BJ (cell line): Measurements from ENCODE around the gene RNF26. TPM values are rescaled to one million over a fixed set of nuclear protein-coding genes. Genes with fewer than 3 reads are reported as not detected.
"Not testable (repeated sequence)": the region's sequence is repeated elsewhere in the genome, so short reads cannot be mapped to it uniquely, and the experiment has no call there.

ENCODE experiments used
- CTCF ChIA-PET: fragments of 350-600 bp; formaldehyde crosslinking; extraction: SDS; loops from one replicate; lab custom pipeline; 2021; ENCODE audit warnings: antibody characterized with exemption, inconsistent platforms; lab: Yijun Ruan, JAX
- POLR2A ChIA-PET: fragments of 300-600 bp; sonication (Branson Sonifier 250); formaldehyde crosslinking; extraction: SDS; loops from one replicate; lab custom pipeline; 2021; ENCODE audit warnings: antibody characterized with exemption; lab: Charles Lee
- DNase-seq: peaks from one replicate; pipeline ENCODE4 v3.0.0-alpha.2; 2011; ENCODE audit warnings: low read depth
- H3K27me3 ChIP-seq: 2 replicates; pipeline ENCODE4 v1.6.0; 2011; ENCODE audit warnings: low read length; ENCODE audit not compliant: control insufficient read depth, insufficient read depth
- H3K36me3 ChIP-seq: 2 replicates; pipeline ENCODE4 v1.5.1; 2011; ENCODE audit warnings: low read length; ENCODE audit not compliant: control insufficient read depth, insufficient read depth
- H3K4me3 ChIP-seq: 2 replicates; pipeline ENCODE4 v1.5.1; 2011; ENCODE audit warnings: low read depth, mild to moderate bottlenecking, control low read depth, low read length
- polyA plus RNA-seq: library from polyadenylated mRNA; depleted of rRNA; stranded (reverse); fragments of >200 nt; gene quantifications from 2 replicates; pipeline ENCODE4 v1.2.3, GENCODE V29; 2011; rRNA removed
- small RNA-seq: library from RNA; depleted of rRNA; stranded (forward); fragments of <200 nt; gene quantifications from one replicate; pipeline ENCODE3, GENCODE V24; 2012; ENCODE audit warnings: low replicate concordance, low read depth; ENCODE audit not compliant: insufficient read length
- TF ChIP-seq, protein P1 (sequence below): IDR thresholded peaks from 2 replicates; pipeline ENCODE4 v1.5.1; 2011; ENCODE audit warnings: low read depth, mild to moderate bottlenecking, control low read depth, inconsistent platforms, low read length, moderate library complexity; ENCODE audit not compliant: insufficient read depth

Gene RNF26
- polyA plus RNA-seq, 1 experiment, result 65.1 TPM

DNA sequence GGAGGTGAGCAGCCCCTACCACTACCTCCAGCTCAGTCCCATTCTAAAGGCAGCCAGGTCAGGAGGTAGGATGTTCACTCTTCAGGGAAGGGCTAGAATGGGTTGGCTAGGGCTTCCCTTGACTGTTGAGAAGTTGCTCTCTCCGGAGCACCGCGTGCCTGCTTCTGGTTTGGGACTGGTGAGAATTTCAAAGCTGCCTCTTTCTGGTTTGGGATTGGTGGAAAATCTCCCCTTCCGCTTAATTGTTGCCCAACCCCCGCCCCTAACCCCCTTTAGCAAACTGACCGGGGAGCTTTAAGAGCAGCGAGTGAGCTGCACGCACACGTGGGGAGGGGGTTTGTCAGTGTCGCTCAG, 46.5 kb downstream of the RNF26 start:
- CTCF ChIA-PET, result interaction anchor here (0.8 to 21.4 kb wide), 24 partner anchors 9 to 236 kb away, joined by 3 to 349 read pairs (median 5); partner anchors contain the start of gene THY1
- no peak for DNase-seq
- Histone ChIP-seq H3K36me3 (no peaks in the 10 kb centered on the region), H3K27me3 (peaks cover 5% of the 10 kb centered on the region; the same call in 1 of the 2 replicates), H3K4me3 (peak overlapping the region; percentile 47)
- POLR2A ChIA-PET, result no interaction called here
- TF ChIP-seq, protein P1, sequence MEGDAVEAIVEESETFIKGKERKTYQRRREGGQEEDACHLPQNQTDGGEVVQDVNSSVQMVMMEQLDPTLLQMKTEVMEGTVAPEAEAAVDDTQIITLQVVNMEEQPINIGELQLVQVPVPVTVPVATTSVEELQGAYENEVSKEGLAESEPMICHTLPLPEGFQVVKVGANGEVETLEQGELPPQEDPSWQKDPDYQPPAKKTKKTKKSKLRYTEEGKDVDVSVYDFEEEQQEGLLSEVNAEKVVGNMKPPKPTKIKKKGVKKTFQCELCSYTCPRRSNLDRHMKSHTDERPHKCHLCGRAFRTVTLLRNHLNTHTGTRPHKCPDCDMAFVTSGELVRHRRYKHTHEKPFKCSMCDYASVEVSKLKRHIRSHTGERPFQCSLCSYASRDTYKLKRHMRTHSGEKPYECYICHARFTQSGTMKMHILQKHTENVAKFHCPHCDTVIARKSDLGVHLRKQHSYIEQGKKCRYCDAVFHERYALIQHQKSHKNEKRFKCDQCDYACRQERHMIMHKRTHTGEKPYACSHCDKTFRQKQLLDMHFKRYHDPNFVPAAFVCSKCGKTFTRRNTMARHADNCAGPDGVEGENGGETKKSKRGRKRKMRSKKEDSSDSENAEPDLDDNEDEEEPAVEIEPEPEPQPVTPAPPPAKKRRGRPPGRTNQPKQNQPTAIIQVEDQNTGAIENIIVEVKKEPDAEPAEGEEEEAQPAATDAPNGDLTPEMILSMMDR, result no peak

DNA sequence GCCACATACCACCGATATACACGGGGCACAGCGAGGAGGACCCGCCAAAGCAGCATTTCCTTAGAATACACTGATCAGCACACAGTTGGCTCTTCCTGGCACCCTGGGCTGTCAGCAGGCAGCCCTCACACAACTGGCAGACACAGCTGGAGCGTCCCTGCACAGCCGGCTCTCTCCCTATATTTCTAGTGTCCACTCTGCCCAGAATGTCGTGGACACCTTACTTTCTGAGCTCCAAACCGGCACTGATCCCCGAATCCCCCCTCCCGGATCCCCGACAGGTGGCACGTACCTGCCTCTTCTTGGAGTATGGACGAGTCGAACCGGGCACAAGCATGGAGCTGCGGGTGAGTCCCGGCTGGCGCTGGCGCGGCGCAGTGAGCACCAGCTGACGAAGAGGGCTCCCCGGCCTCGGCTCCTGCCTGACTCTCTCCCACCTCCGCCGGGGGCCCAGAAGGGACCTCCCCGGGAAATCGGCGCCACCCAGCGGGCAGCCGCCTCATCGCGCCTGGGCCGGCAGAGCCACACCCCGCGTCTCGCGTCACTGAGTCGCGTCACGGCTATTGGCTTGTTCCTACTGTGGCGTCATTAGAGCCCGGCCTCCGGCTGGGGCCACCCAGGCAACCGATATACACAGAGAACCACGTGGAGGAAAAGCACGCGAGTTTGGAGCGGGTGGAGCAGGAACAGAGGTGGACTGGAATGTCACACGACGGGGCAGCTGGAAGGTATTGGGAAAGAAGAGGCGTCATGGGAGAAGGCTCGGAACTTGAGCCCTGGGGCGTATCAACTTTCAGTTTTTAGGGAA, 47.1 kb downstream of the RNF26 start, which contains the start of gene USP2:
Gene USP2, minus strand, starts transcription at position 510 of the 808 bp plus-strand sequence. CDS start 8,210 bp downstream, outside the sequence.
- Histone ChIP-seq H3K36me3 (no peaks in the 10 kb centered on the region), H3K27me3 (peaks cover 5% of the 10 kb centered on the region; the same call in 1 of the 2 replicates), H3K4me3 (peak within 1 kb of the TSS; percentile 47)
- POLR2A ChIA-PET, result no interaction called here
- TF ChIP-seq, protein P1, result peak; percentile 89
- CTCF ChIA-PET, result interaction anchor here (0.5 to 21.4 kb wide), 29 partner anchors 6 to 237 kb away, joined by 3 to 349 read pairs (median 5); partner anchors contain the start of gene THY1
- DNase-seq, result peak; percentile 90

DNA sequence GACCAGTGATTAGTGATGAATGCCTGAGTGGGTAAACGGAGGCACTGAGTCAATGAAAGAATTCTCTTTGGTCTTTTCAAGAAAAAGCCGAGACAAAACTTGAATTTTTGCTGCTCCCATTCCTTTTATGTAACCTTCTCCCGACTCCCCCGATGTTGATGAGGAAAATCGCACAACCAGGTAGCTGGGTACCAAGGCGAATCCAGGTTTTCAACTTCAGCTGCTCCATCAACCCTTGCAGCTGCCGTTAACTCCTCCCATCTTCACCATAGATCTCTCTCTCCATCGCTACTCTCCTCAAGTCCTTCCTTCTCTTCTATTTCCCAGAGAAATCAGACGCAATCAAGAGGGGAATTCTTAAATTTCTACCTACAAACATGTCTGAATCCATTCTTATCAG, 47.8 kb downstream of the RNF26 start:
- H3K4me3 ChIP-seq, result peak overlapping the region; percentile 43
- H3K27me3 ChIP-seq, result peaks cover 5% of the 10 kb centered on the region; the same call in 1 of the 2 replicates
- DNase-seq, result no peak
- POLR2A ChIA-PET, result no interaction called here
- CTCF ChIA-PET, result interaction anchor here (0.5 to 21.4 kb wide), 16 partner anchors 7 to 181 kb away, joined by 3 to 349 read pairs (median 8); partner anchors contain the start of gene C1QTNF5
- H3K36me3 ChIP-seq, result no peaks in the 10 kb centered on the region
- TF ChIP-seq, protein P1, result no peak

DNA sequence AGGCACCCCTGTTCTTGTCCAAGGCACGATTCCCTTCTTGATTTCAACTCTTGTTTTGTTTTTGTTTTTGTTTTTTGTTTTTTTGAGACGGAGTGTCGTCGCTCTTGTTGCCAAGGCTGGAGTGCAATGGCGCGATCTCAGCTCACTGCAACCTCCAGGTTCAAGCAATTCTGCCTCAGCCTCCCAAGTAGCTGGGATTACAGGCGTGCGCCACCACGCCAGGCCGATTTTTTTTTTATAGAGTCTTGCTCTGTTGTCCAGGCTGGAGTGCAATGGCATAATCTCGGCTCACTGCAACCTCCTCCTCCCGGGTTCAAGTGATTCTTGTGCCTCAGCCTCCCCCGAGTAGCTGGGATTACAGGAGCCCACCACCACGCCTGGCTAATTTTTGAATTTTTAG, 48.2 kb downstream of the RNF26 start:
- DNase-seq, H3K4me3 ChIP-seq, H3K36me3 ChIP-seq, H3K27me3 ChIP-seq, POLR2A ChIA-PET: not testable (repeated sequence)
- CTCF ChIA-PET, result interaction anchor here (1.1 to 21.4 kb wide), 14 partner anchors 8 to 100 kb away, joined by 3 to 349 read pairs (median 10); partner anchors contain the start of gene C1QTNF5

DNA sequence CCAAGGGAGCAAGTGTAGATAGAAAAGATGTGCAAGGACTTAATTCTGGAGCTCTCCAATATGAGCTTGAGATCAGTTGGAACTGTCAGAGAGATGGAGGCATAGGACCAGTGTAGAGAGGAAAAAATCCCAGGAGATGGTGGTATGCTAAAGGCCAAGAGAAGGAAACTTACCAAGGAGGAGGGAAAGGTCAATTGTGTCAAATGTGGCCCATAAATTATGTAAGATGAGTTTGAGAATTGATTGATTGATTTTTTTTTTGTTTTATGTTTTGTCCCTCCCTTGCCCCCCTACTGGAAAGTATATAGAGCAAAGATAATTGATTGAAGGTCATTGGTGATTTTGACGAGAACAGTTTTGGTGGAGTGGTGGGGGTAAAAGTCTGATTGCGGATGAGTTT, 50.0 kb downstream of the RNF26 start:
- TF ChIP-seq, protein P1, result no peak
- no peaks in the 10 kb centered on the region for H3K36me3 ChIP-seq
- POLR2A ChIA-PET, result no interaction called here
- CTCF ChIA-PET, result interaction anchor here (0.6 to 21.4 kb wide), 7 partner anchors 8 to 278 kb away, joined by 3 to 349 read pairs (median 5); no protein-coding TSS in a partner anchor
- no peak for DNase-seq
- no peak overlapping the region for H3K4me3 ChIP-seq
- peaks cover 7% of the 10 kb centered on the region for H3K27me3 ChIP-seq

Small RNAs within 50 kb of the gene (small RNA-seq; reads per million reads assigned to genes)
- gene RF01225 (not detected), gene RNU6-262P (not detected)

Other genes with a start within 250 kb of the RNF26 start
- 38.4 and 54.9 TPM in 2 replicates for gene HMBS, start 249.6 kb upstream of the RNF26 start, polyA plus RNA-seq
- 67.4 and 75.6 TPM in 2 replicates for gene DPAGT1, start 232.7 kb upstream of the RNF26 start, polyA plus RNA-seq
- gene C2CD2L, start 227.2 kb upstream of the RNF26 start, polyA plus RNA-seq, result 2.8 and 5.7 TPM in 2 replicates
- gene HINFP, start 212.9 kb upstream of the RNF26 start, polyA plus RNA-seq, result 17.6 and 27.3 TPM in 2 replicates
- 0.06 and 0.17 TPM in 2 replicates for gene ABCG4, start 185.5 kb upstream of the RNF26 start, polyA plus RNA-seq
- gene NLRX1, start 165.8 kb upstream of the RNF26 start, polyA plus RNA-seq, result 12.0 and 19.4 TPM in 2 replicates
- gene NHERF4, start 149.1 kb upstream of the RNF26 start, polyA plus RNA-seq, result not detected in 2 replicates
- 9.3 and 11.4 TPM in 2 replicates for gene CBL, start 128.2 kb upstream of the RNF26 start, polyA plus RNA-seq
- gene MCAM, start 17.4 kb upstream of the RNF26 start, polyA plus RNA-seq, result 11.6 and 19.2 TPM in 2 replicates
- gene C1QTNF5, start 6.4 kb downstream of the RNF26 start, polyA plus RNA-seq, result 12.2 and 19.4 TPM in 2 replicates
- gene MFRP, start 12.2 kb downstream of the RNF26 start, polyA plus RNA-seq, result not detected in 2 replicates
- gene USP2, start 47.2 kb downstream of the RNF26 start, polyA plus RNA-seq, result 0.27 and 0.71 TPM in 2 replicates
- gene THY1, start 88.6 kb downstream of the RNF26 start, polyA plus RNA-seq, result 1,541 and 1,905 TPM in 2 replicates